SJCRH30 (cell line): Measurements from ENCODE around the gene ABCD3. TPM values are rescaled to one million over a fixed set of nuclear protein-coding genes. Genes with fewer than 3 reads are reported as not detected.

Experiments
- DNase-seq, 2 experiments: peaks; one replicate each; pipeline ENCODE4 v3.0.0-alpha.2; 2015 to 2020
- H3K27ac ChIP-seq: fragments of 250-450 bp; sonication (Bioruptor Pico); 2 replicates; pipeline ENCODE4 v1.5.1; 2020; ENCODE audit warnings: mild to moderate bottlenecking, moderate library complexity
- H3K27me3 ChIP-seq: fragments of 250-450 bp; sonication (Bioruptor Pico); 2 replicates; pipeline ENCODE4 v1.5.1; 2020; ENCODE audit warnings: mild to moderate bottlenecking, moderate library complexity
- H3K36me3 ChIP-seq: fragments of 250-450 bp; sonication (Bioruptor Pico); 2 replicates; pipeline ENCODE4 v1.5.1; 2020; ENCODE audit warnings: mild to moderate bottlenecking, moderate library complexity
- H3K4me1 ChIP-seq: fragments of 250-450 bp; sonication (Bioruptor Pico); 2 replicates; pipeline ENCODE4 v1.5.1; 2020; ENCODE audit warnings: mild to moderate bottlenecking, moderate library complexity
- H3K4me3 ChIP-seq: fragments of 250-450 bp; sonication (Bioruptor Pico); 2 replicates; pipeline ENCODE4 v1.5.1; 2020; ENCODE audit warnings: mild to moderate bottlenecking, moderate library complexity
- H3K9me3 ChIP-seq: fragments of 250-450 bp; sonication (Bioruptor Pico); replicated peaks from 2 replicates; pipeline ENCODE4 v1.5.1; 2020; ENCODE audit warnings: mild to moderate bottlenecking, moderate library complexity
- total RNA-seq: library from RNA; depleted of rRNA; stranded (reverse); fragments of >200 nt; shearing (Covaris generic); gene quantifications from 2 replicates; pipeline ENCODE4 v1.2.3, GENCODE V29; 2014

ABCD3 gene
- total RNA-seq, 1 experiment from 2014 or later, result 53.4 TPM

- Histone ChIP-seq H3K27me3 (no peaks in the 10 kb centered on the region), H3K4me3 (no peak overlapping the region), H3K27ac (no peak overlapping the region), H3K36me3 (peaks cover 6% of the 10 kb centered on the region), H3K4me1 (peaks cover 5% of the 10 kb centered on the region; the same call in 1 of the 2 replicates), H3K9me3 (no peaks in the 10 kb centered on the region)
- peak; percentile 42 to 77 for DNase-seq
Measured at GRCh38 chr1:94514095-94514727, 96.0 kb downstream of the ABCD3 start.

DNA sequence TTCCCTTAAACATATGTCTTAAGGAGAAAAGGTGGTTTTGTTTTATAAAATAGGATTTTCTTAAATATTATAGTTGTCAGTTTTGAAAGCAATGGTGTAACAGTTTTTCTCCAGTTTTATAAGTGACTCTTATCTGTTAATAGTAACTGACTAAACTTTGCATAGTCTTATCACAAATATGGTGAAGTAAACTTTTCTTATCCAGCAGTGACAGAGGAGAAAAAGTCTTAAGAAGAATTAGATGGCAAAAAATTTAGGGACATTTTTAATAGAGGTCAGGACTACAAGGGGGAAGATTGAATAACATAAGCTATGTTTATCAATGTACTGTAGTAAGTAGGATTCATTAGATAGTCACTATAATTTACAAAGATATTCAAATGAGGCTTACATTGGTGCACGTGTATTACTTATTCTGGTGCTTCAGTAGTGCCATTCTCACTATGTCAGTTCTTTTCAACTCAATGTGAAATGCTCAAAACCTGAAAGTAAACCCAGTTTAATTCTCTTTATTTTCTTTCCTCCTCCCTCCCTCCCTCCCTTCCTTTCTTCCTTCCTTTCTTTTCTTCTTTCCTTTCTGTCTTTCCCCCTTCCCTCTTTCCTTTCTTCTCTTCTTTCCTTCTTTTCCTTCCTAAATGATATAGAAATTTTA lies 97.2 kb downstream of the ABCD3 start:
- Histone ChIP-seq H3K27me3 (no peaks in the 10 kb centered on the region), H3K4me1 (peaks cover 5% of the 10 kb centered on the region; the same call in 1 of the 2 replicates), H3K27ac (no peak overlapping the region), H3K36me3 (peaks cover 6% of the 10 kb centered on the region), H3K9me3 (no peaks in the 10 kb centered on the region), H3K4me3 (no peak overlapping the region)
- no peak for DNase-seq

GRCh38 chr1:94519351-94519750 lies 101.2 kb downstream of the ABCD3 start:
- no peaks in the 10 kb centered on the region for H3K9me3 ChIP-seq

GRCh38 chr1:94522304-94522703 lies 104.1 kb downstream of the ABCD3 start:
- Histone ChIP-seq H3K4me1 (no peaks in the 10 kb centered on the region), H3K27ac (no peak overlapping the region), H3K4me3 (no peak overlapping the region), H3K27me3 (no peaks in the 10 kb centered on the region), H3K36me3 (no peaks in the 10 kb centered on the region), H3K9me3 (no peaks in the 10 kb centered on the region)
- DNase-seq, result peak; percentile 49 to 77

More at GRCh38 chr1:94519351-94519750, 101.2 kb downstream of the ABCD3 start:
- DNase-seq, result no peak
- no peaks in the 10 kb centered on the region for H3K27me3 ChIP-seq
- 0 out of 2 replicates have a peak, but pooled peaks cover 3% of the 10 kb centered on the region for H3K36me3 ChIP-seq
- no peak overlapping the region for H3K4me3 ChIP-seq
- H3K4me1 ChIP-seq, result peaks cover 4% of the 10 kb centered on the region; the same call in 1 of the 2 replicates
- H3K27ac ChIP-seq, result no peak overlapping the region

GRCh38 chr1:94524531-94524930 lies 106.3 kb downstream of the ABCD3 start:
- no peak for DNase-seq
- Histone ChIP-seq H3K36me3 (0 out of 2 replicates have a peak, but pooled peaks cover 5% of the 10 kb centered on the region), H3K27me3 (no peaks in the 10 kb centered on the region), H3K4me1 (no peaks in the 10 kb centered on the region), H3K9me3 (no peaks in the 10 kb centered on the region), H3K27ac (no peak overlapping the region), H3K4me3 (no peak overlapping the region)

DNA sequence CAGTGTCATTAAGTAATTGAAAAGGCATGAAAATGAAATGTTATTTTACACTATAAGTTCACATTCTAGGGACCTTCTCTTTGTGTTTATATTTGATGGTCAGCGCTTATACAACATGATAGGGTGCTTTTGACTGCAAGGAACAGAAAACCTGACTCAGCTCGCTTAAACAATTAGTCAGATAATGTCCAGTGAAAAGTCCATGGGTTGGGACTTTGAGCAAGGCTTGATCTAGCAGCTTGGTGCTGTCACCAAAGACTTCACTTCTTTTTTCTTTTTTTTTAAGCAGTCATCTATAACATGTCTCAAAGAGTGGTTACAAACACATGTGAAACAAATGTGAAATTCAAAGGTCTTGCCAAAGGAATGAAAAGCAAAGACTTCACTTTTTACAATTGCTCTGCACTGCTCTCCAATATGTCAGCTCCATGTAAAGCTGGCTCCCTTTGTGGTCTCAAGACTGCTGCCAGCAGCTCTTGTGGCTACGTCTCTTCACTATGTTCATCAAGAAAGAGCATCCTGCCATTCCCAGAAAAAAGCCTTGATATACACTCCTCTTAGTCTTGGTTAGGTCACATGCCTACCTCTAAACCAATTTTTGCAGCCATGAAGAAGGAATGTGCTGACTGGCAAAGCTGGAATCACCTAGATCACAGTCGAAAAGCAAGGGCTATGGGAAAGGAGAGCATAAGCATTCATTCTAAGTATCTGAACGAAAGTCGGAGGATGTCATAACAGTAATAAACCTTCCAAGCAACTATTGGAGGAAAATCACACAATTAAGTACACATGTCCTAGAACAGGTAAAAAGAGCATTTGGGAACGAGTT lies 108.2 kb downstream of the ABCD3 start:
- no peak for DNase-seq
- Histone ChIP-seq H3K4me3 (no peak overlapping the region), H3K4me1 (no peaks in the 10 kb centered on the region), H3K27ac (no peak overlapping the region), H3K36me3 (peaks cover 9% of the 10 kb centered on the region; the same call in 1 of the 2 replicates), H3K9me3 (no peaks in the 10 kb centered on the region), H3K27me3 (no peaks in the 10 kb centered on the region)

- H3K4me1 ChIP-seq, result 0 out of 2 replicates have a peak, but pooled peaks cover 8% of the 10 kb centered on the region
- no peak overlapping the region for H3K4me3 ChIP-seq
- peak in 1 of 2 experiments; percentile 29 for DNase-seq
Measured at GRCh38 chr1:94527447-94528031, 109.3 kb downstream of the ABCD3 start.

GRCh38 chr1:94528299-94528698 lies 110.1 kb downstream of the ABCD3 start:
- no peak for DNase-seq
- Histone ChIP-seq H3K4me3 (no peak overlapping the region), H3K9me3 (no peaks in the 10 kb centered on the region)

More at GRCh38 chr1:94527447-94528031, 109.3 kb downstream of the ABCD3 start:
- no peak overlapping the region for H3K27ac ChIP-seq
- no peaks in the 10 kb centered on the region for H3K9me3 ChIP-seq
- no peaks in the 10 kb centered on the region for H3K27me3 ChIP-seq
- H3K36me3 ChIP-seq, result peaks cover 18% of the 10 kb centered on the region; the same call in 1 of the 2 replicates

DNA sequence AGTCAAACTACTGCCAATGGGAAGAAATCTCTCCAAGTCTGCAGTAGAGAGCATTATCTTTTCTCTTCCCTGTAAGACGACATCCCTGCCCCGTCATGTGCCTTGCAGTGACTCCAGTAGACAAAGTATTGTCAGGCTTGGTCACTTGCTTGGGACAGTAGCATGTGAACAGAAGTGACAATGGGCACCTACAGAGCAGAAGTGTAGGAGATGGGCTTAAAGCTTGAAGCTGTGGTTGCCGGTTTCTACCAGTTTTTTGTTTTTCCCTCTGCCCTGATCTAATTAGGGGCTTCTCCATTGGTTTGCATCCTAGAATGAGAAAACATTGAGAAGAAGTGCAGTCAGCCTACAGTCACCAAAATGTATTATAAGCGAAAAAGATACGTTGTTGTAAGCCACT lies 110.6 kb downstream of the ABCD3 start:
- Histone ChIP-seq H3K27ac (no peak overlapping the region), H3K4me3 (no peak overlapping the region), H3K4me1 (0 out of 2 replicates have a peak, but pooled peaks cover 8% of the 10 kb centered on the region), H3K27me3 (no peaks in the 10 kb centered on the region), H3K9me3 (no peaks in the 10 kb centered on the region), H3K36me3 (peaks cover 31% of the 10 kb centered on the region)
- no peak for DNase-seq

More at GRCh38 chr1:94528299-94528698, 110.1 kb downstream of the ABCD3 start:
- Histone ChIP-seq H3K36me3 (peaks cover 25% of the 10 kb centered on the region), H3K27ac (no peak overlapping the region), H3K4me1 (0 out of 2 replicates have a peak, but pooled peaks cover 8% of the 10 kb centered on the region), H3K27me3 (no peaks in the 10 kb centered on the region)

- DNase-seq, result no peak
- 0 out of 2 replicates have a peak, but pooled peaks cover 8% of the 10 kb centered on the region for H3K4me1 ChIP-seq
- no peaks in the 10 kb centered on the region for H3K27me3 ChIP-seq
- no peaks in the 10 kb centered on the region for H3K9me3 ChIP-seq
- H3K36me3 ChIP-seq, result peaks cover 32% of the 10 kb centered on the region
- no peak overlapping the region for H3K27ac ChIP-seq
- no peak overlapping the region for H3K4me3 ChIP-seq
Measured at GRCh38 chr1:94529416-94529815, 111.2 kb downstream of the ABCD3 start.

GRCh38 chr1:94530373-94530878 lies 112.2 kb downstream of the ABCD3 start:
- Histone ChIP-seq H3K9me3 (no peaks in the 10 kb centered on the region), H3K27me3 (no peaks in the 10 kb centered on the region), H3K4me1 (0 out of 2 replicates have a peak, but pooled peaks cover 8% of the 10 kb centered on the region), H3K4me3 (no peak overlapping the region), H3K36me3 (peaks cover 39% of the 10 kb centered on the region), H3K27ac (no peak overlapping the region)
- DNase-seq, result no peak

DNA sequence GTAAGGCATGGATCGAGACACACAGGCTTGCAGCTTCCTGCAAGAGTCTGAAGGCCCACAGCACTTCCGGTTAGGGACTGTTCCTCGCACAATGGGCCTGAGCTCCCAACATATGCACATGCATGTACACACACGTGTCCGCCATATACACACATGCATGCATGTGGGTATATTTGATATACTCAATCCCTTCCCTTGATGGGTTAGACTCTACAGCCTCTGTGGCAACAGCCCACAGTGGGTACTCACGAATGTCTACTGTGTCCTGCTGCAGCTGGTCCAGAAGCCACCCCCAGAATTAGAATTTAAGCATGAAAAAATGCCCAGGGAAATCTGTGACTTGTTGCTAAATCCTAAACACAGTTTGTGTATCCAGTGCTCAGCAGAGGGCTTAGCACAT lies 113.5 kb downstream of the ABCD3 start:
- H3K27ac ChIP-seq, result no peak overlapping the region
- H3K36me3 ChIP-seq, result peaks cover 39% of the 10 kb centered on the region
- H3K9me3 ChIP-seq, result no peaks in the 10 kb centered on the region
- H3K27me3 ChIP-seq, result no peaks in the 10 kb centered on the region
- no peak for DNase-seq
- 0 out of 2 replicates have a peak, but pooled peaks cover 8% of the 10 kb centered on the region for H3K4me1 ChIP-seq
- H3K4me3 ChIP-seq, result no peak overlapping the region

DNA sequence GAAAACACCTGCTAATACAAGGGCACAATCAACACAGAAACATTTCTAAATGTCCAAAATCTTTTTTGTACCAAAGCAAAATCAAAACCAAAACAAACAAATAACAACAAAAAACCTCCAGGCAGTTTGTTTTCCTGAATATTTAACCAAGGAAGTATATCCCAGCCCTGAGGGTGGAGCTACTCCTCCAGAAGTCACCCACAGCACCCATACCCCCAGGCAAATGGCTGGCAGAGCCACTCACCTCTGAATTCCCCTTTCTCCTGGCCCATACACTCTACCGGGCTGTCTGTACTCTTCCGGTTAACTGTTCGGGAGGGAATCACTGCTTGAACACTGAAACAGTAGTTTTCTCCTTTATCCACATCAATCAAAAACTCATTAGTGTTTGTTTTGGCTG lies 113.9 kb downstream of the ABCD3 start:
- Histone ChIP-seq H3K27me3 (no peaks in the 10 kb centered on the region), H3K36me3 (peaks cover 39% of the 10 kb centered on the region), H3K9me3 (no peaks in the 10 kb centered on the region), H3K4me1 (0 out of 2 replicates have a peak, but pooled peaks cover 8% of the 10 kb centered on the region), H3K4me3 (no peak overlapping the region), H3K27ac (no peak overlapping the region)
- peak; percentile 46 to 49 for DNase-seq

GRCh38 chr1:94535095-94535494 lies 116.9 kb downstream of the ABCD3 start:
- no peak overlapping the region for H3K4me3 ChIP-seq
- H3K27ac ChIP-seq, result no peak overlapping the region
- H3K9me3 ChIP-seq, result no peaks in the 10 kb centered on the region
- H3K36me3 ChIP-seq, result peaks cover 43% of the 10 kb centered on the region
- H3K27me3 ChIP-seq, result no peaks in the 10 kb centered on the region
- peaks cover 15% of the 10 kb centered on the region; the same call in 1 of the 2 replicates for H3K4me1 ChIP-seq
- no peak for DNase-seq
